ENCODE results near the gene ATP1A4. TPM values are rescaled to one million over a fixed set of nuclear protein-coding genes. Genes with fewer than 3 reads are reported as not detected.

The ATP1A4 gene
- total RNA-seq, 1 donor from 2014 or later = not detected

DNA sequence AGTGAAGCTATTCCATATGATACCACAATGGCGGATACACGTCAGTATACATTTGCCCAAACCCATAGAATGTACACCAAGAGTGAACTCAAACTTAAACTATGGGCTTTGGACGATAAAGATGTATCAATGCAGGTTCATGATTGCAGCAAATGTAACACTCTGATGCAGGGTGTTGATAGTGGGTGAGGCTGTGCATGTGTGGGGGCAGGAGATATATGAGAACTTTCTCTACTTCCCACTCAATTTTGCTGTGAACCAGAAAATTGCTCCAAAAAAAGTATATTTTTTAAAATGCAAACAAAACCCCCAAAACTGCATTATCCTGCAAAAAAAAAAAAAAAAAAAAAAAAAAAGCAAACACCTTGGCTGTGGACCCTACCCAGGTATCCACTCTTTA is 32.5 kb upstream of the ATP1A4 start:
- Mint-ChIP-seq H3K4me1 (ENCODE audit: low read depth) (peaks cover 2% of the 10 kb centered on the region), H3K36me3 (ENCODE audit: insufficient read depth) (no peaks in the 10 kb centered on the region), H3K4me3 (ENCODE audit: low read depth) (no peak overlapping the region), H3K27me3 (peaks cover 35% of the 10 kb centered on the region), H3K27ac (no peak overlapping the region), H3K9me3 (ENCODE audit: low read depth) (no peaks in the 10 kb centered on the region)
- DNase-seq (ENCODE audit: low spot score, unreplicated experiment) = no peak
- TF ChIP-seq, protein P1, sequence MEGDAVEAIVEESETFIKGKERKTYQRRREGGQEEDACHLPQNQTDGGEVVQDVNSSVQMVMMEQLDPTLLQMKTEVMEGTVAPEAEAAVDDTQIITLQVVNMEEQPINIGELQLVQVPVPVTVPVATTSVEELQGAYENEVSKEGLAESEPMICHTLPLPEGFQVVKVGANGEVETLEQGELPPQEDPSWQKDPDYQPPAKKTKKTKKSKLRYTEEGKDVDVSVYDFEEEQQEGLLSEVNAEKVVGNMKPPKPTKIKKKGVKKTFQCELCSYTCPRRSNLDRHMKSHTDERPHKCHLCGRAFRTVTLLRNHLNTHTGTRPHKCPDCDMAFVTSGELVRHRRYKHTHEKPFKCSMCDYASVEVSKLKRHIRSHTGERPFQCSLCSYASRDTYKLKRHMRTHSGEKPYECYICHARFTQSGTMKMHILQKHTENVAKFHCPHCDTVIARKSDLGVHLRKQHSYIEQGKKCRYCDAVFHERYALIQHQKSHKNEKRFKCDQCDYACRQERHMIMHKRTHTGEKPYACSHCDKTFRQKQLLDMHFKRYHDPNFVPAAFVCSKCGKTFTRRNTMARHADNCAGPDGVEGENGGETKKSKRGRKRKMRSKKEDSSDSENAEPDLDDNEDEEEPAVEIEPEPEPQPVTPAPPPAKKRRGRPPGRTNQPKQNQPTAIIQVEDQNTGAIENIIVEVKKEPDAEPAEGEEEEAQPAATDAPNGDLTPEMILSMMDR (IDR thresholded peaks at IDR 0.05; ENCODE audit: unreplicated experiment) = no peak

DNA sequence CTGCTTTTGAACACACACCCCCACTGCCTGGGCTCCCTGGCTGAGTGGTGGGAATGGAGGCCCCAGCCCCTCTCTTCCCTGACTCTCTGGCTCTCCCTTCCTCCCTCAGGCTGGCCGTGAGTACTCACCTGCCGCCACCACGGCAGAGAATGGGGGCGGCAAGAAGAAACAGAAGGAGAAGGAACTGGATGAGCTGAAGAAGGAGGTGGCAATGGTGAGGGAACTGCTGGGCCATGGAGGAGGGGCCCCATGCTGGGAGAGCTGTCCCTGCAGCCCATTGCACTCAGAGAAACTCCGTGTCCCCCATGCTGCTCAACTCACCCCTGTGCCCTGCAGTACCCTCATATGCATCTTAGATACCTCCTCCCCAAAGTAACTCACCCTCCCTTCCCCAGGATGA is 30.6 kb upstream of the ATP1A4 start:
- Mint-ChIP-seq H3K27ac (no peak overlapping the region), H3K4me1 (ENCODE audit: low read depth) (peaks cover 2% of the 10 kb centered on the region), H3K27me3 (peaks cover 23% of the 10 kb centered on the region), H3K4me3 (ENCODE audit: low read depth) (no peak overlapping the region), H3K9me3 (ENCODE audit: low read depth) (no peaks in the 10 kb centered on the region), H3K36me3 (ENCODE audit: insufficient read depth) (no peaks in the 10 kb centered on the region)
- TF ChIP-seq, protein P1 (IDR thresholded peaks at IDR 0.05; ENCODE audit: unreplicated experiment) = no peak
- no peak for DNase-seq (ENCODE audit: low spot score, unreplicated experiment)

DNA sequence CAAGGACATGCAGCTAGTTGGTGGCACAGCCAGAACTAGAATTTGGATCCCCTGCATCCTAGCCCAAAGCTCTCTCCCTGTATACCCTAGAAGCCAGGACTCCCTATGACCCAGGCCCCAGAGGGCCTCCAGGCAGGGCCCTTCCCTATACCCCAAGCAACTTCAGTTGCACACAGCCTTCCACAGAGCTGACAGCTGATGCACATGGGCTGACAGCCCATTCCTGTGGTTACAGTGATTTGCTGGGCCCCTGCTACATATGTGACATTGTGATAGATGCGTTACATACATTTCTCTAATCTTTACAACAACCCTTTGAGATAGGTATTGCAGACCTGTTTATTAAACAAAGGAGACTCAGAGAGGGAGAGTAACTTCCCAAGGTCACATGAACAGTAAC is 30.0 kb upstream of the ATP1A4 start:
- DNase-seq (ENCODE audit: low spot score, unreplicated experiment) = no peak
- H3K4me3 Mint-ChIP-seq (ENCODE audit: low read depth) = no peak overlapping the region
- H3K36me3 Mint-ChIP-seq (ENCODE audit: insufficient read depth) = no peaks in the 10 kb centered on the region
- H3K27ac Mint-ChIP-seq = no peak overlapping the region
- H3K9me3 Mint-ChIP-seq (ENCODE audit: low read depth) = no peaks in the 10 kb centered on the region
- peaks cover 2% of the 10 kb centered on the region for H3K4me1 Mint-ChIP-seq (ENCODE audit: low read depth)
- H3K27me3 Mint-ChIP-seq = peaks cover 21% of the 10 kb centered on the region
- TF ChIP-seq, protein P1 (IDR thresholded peaks at IDR 0.05; ENCODE audit: unreplicated experiment) = no peak

DNA sequence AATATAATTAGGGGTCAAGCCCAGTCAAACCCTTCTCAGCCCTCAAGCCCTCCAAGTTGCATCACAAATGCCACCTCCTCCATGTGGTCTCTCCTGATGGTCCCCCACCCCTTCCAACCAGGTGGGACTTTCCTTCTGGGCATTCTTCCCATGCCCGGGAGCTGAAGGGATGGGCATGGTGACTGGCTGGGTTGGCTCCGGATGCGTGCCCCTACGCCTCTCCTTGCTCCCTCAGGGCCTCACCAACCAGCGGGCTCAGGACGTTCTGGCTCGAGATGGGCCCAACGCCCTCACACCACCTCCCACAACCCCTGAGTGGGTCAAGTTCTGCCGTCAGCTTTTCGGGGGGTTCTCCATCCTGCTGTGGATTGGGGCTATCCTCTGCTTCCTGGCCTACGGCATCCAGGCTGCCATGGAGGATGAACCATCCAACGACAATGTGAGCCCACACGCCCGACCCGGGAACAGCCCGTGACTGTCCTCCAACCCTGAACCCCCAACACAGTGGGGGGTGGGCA is 28.4 kb upstream of the ATP1A4 start:
- peaks cover 2% of the 10 kb centered on the region for H3K4me1 Mint-ChIP-seq (ENCODE audit: low read depth)
- TF ChIP-seq, protein P1 (IDR thresholded peaks at IDR 0.05; ENCODE audit: unreplicated experiment) = no peak
- no peaks in the 10 kb centered on the region for H3K36me3 Mint-ChIP-seq (ENCODE audit: insufficient read depth)
- no peak overlapping the region for H3K27ac Mint-ChIP-seq
- H3K9me3 Mint-ChIP-seq (ENCODE audit: low read depth) = no peaks in the 10 kb centered on the region
- H3K4me3 Mint-ChIP-seq (ENCODE audit: low read depth) = no peak overlapping the region
- no peak for DNase-seq (ENCODE audit: low spot score, unreplicated experiment)
- H3K27me3 Mint-ChIP-seq = peaks cover 12% of the 10 kb centered on the region

- H3K27ac Mint-ChIP-seq = no peak overlapping the region
- H3K27me3 Mint-ChIP-seq = peaks cover 7% of the 10 kb centered on the region
- H3K36me3 Mint-ChIP-seq (ENCODE audit: insufficient read depth) = no peaks in the 10 kb centered on the region
- no peak overlapping the region for H3K4me3 Mint-ChIP-seq (ENCODE audit: low read depth)
- TF ChIP-seq, protein P1 (IDR thresholded peaks at IDR 0.05; ENCODE audit: unreplicated experiment) = no peak
- no peaks in the 10 kb centered on the region for H3K4me1 Mint-ChIP-seq (ENCODE audit: low read depth)
- DNase-seq (ENCODE audit: low spot score, unreplicated experiment) = no peak
- no peaks in the 10 kb centered on the region for H3K9me3 Mint-ChIP-seq (ENCODE audit: low read depth)
Measured at GRCh38 chr1:160123726-160124125, 27.7 kb upstream of the ATP1A4 start.

Data from progenitor cell of endocrine pancreas (in vitro differentiated cells).